ENCODE results near the gene IFNG-AS1.
A peak's percentile ranks its signal among the peaks of the same experiment; 100 is the strongest.

IFNG-AS1 gene

DNA sequence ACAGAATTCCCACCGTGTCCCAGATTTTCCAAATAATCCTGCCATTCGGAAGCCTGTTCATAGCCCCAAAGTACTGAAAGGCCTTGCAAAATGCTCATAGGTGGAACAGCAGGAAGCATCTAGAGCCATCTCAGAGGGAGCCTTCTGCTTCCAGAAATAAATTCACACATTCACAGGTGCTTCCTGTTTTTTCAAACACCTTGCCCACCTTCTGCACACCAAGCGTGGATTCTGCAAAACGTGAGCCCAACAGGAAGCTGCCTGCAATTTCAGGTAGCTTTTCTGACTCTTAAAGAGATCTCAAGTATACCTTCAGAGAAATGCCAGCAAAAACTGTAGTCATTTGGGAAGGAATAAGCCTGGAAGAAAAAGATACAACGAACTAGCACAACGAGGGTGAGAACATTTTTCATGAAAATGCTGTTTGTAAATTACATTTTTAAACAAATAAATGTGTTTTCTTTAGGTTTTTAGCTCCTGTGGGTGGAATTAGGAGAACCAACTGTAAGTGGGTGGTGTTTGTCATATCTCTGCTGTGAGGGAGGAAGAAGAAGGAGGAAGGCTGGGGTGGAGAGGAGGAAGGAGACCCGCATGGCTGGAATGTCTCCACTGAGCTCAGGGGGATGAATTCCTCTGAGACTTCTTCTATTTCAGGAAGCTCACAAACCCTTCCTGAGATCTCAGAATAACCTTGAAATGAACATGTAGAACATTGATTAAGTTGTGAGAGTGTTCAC is at the start of gene IFNG-AS1:
IFNG-AS1 (plus strand) TSS at position 264 of the 737 bp plus-strand sequence.
- no peak for DNase-seq

DNA sequence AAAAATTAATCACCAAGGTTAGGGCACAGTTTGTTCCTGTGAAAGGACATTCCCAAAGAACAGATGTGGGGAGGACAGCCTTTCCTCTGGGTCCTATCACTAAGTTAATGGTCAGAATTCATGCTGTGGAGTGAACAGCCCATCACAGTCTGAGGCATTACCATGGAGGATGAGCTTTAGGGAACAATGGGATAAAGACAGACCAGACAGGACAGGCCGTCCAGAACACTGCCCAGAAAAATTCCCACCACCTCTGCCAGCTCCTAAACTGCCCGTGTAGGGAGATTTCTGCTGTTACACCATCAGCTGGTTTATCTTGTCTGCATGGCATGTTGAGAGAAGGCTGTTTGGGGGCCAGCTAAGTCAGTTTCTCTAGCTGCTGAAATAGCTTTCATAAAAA is 49.6 kb upstream of the IFNG-AS1 start:
- no peak for DNase-seq

DNA sequence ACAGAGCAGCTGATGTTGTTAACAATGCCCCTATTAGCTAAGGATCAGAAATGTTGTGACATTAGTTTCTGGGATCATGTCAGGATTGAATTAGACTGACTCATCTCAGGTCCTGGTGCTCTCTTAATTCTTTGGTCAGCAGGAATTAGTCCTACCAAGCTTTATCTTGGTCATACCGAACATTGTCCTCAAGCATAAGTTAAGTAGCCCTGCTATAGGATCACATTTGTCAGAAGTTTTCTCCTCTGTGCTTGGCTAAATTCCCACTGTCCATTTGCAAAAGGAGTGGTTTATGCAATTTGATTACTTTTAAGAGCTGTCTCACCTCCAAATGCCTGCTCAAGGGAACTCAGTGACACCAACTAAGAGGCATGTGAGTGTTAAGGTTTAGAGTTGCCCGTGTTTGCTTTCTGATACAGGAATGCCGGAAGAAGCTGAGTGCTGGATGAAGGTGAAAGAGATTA is 48.4 kb upstream of the IFNG-AS1 start:
- no peak for DNase-seq

- no peak for DNase-seq
These were observed 46.5 kb upstream of the IFNG-AS1 start for GRCh38 chr12:67942724-67943123.

GRCh38 chr12:67943141-67943892 is 45.9 kb upstream of the IFNG-AS1 start:
- DNase-seq: peak; percentile 73

DNA sequence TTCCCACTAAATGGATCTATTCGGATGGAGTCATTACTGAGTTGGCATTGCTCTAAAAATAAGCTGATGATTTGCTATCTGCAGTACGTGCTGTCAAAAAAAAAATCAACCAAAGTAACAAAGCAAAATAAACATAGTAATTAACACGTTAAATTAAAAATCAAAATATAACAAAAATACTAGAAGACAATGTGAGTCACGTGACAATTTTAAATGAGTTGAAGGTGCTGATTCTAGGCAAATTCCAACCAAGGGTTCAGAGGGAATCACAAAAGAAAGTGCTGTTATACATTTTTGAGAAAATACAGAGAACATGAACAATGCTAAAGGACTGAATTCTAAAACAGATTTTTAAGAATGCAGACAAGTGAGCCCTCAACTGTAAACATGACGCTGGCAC is 45.2 kb upstream of the IFNG-AS1 start:
- no peak for DNase-seq

GRCh38 chr12:67952787-67953186 is 36.5 kb upstream of the IFNG-AS1 start:
- DNase-seq: no peak

DNA sequence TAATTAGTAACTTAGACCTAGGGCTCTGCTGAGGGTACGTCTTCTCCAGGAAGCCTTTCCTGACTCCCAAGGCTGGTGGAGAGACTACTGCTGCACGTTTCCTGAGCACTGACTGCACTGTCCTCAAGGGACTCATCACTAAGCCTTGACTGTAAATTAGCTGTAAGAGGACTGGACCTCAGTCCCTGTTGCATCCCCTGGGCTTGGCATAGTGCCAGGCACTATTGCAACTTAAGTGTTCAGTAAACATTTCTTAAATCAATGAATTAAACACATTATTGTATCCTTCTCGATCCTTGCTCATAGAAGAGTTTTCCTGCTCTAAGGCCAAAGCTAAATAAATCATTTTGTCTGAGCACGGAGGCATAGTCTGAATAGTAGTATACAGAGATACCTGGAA is 31.9 kb upstream of the IFNG-AS1 start:
- DNase-seq: peak; percentile 84

GRCh38 chr12:67958187-67958586 is 31.1 kb upstream of the IFNG-AS1 start:
- DNase-seq: no peak

- DNase-seq: no peak
These were observed 24.8 kb upstream of the IFNG-AS1 start for GRCh38 chr12:67964456-67964855.

- no peak for DNase-seq
These were observed 22.7 kb upstream of the IFNG-AS1 start for GRCh38 chr12:67966560-67966959.

- DNase-seq: no peak
These were observed 20.9 kb upstream of the IFNG-AS1 start for GRCh38 chr12:67968321-67968720.

DNA sequence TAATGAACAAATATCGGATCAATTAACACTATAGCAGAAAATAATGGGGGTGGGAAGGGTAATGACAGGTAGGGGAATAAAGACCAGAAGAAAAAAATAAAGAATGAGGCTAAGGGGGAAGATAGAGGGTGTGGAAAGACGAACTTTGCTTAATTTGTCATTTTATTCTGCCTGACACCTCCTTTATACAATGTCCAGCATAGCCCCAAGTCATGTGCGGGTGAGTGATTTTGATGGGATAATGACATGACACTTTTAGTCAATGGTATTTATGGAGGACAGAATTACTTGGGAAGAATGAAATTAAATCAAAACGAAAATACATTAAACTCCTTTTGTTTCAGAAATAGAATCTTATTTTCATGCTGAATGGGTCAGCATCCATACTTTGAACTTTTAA is 20.5 kb upstream of the IFNG-AS1 start:
- no peak for DNase-seq

- no peak for DNase-seq
These were observed 20.0 kb upstream of the IFNG-AS1 start for GRCh38 chr12:67969134-67969802.

- DNase-seq: no peak
These were observed 11.6 kb upstream of the IFNG-AS1 start for GRCh38 chr12:67977668-67978067.

GRCh38 chr12:67980391-67980790 is 8.9 kb upstream of the IFNG-AS1 start:
- DNase-seq: no peak

DNA sequence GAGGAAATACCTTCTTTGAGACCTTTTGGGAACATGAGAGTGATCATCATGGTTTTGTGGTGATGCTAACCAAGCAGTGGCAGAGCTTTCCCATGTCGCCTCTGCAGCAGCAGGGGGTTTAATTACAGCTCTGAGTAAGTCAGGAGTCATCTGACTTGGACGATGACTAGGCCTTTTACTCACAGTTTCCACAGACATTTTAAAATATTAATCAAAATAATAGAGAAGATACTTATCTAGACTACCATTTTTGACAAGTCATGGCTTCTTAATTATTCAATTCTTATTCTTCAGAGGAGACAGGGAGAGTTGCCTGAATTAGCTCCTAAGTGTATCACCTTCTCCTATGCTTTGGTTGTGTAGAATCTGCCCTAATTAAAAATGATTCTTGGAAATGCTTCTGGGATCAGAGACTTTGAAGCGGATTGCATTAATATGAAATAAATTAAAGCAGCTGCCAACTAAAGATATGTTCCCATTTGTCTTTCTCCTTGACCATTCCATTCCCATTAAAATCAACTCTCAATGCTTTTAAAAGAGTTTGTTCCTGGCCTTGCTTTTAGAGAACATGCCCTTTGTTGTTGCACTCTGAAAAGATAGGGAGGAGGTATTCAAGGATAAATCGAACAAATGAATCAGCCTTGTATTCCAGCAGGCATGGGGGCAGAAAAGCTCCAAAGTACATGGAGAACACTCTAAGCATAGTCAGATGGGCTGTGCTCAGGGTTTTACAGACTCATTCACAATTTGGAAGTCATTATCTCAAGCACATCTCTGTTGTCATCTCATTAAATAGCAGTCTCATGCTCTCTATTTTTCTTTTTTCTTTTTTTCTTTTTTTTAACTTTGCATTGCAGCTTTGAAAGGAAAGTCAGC is 7.7 kb upstream of the IFNG-AS1 start:
- peak; percentile 41 for DNase-seq

GRCh38 chr12:67982164-67982563 is 7.1 kb upstream of the IFNG-AS1 start:
- peak; percentile 91 for DNase-seq

- no peak for DNase-seq
These were observed 2.6 kb upstream of the IFNG-AS1 start for GRCh38 chr12:67986632-67987031.

GRCh38 chr12:67988601-67989021 is 636 bp upstream of the IFNG-AS1 start:
- DNase-seq: no peak

DNA sequence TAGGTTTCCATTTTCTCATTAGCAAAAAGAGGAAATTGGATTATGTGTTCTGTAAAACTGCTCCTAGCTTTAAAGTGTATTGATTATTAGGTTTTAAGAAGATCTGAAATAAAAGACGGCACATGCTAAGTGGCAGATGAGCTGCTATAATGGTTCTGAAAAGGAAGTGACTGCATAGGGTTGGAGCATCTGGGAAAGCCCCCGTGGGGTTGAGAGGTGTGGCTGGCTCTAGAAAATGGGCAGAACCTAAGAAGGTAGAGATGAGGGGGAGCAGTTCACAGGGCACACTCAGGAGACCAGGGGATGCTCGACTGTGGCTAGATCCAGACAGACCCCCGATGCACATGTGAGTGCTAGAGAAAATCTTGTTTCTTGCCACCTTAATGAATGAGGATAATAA is 1.9 kb downstream of the IFNG-AS1 start:
- no peak for DNase-seq

GRCh38 chr12:67993143-67993542 is 3.9 kb downstream of the IFNG-AS1 start:
- DNase-seq: no peak

DNA sequence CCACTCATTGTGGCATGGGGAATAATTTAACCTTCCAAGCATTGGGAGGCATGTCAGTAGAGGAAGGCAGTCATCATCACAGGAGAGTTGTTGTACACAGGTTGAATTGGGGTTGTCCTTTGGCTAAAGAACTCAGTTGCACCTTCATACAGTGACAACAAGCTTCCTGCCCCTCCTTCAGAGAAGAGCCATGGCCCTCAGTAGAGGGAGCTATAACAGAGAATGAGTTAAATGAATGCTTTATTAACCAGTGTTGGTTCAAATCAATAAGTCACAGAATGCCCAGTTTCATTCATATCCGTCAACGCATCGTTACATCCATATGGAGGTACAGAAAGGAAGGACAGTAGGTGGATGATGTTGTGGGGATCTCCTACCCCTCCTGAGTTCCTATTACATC is 4.8 kb downstream of the IFNG-AS1 start:
- no peak for DNase-seq
